DOHH2 (cell line): ENCODE results near the gene C4orf46.
"Not testable (repeated sequence)": the region's sequence is repeated elsewhere in the genome, so short reads cannot be mapped to it uniquely, and the experiment has no call there.

Source experiments
- H3F3A ChIP-seq: fragments of 200-600 bp; sonication (generic), shearing (Covaris generic); 2 replicates; pipeline ENCODE4 v1.6.0; 2016; ENCODE audit warnings: antibody characterized with exemption, mild to moderate bottlenecking; ENCODE audit not compliant: control insufficient read depth, insufficient read depth
- H3K27ac ChIP-seq: fragments of 200-600 bp; sonication (generic); 2 replicates; pipeline ENCODE4 v1.5.1; 2014; ENCODE audit warnings: low read depth, mild to moderate bottlenecking, low read length, moderate library complexity
- H3K27me3 ChIP-seq: fragments of 200-600 bp; sonication (generic); 2 replicates; pipeline ENCODE4 v1.6.1; 2014; ENCODE audit warnings: mild to moderate bottlenecking, low read length, mixed read lengths; ENCODE audit not compliant: control insufficient read depth
- H3K36me3 ChIP-seq: fragments of 200-600 bp; sonication (generic); 2 replicates; pipeline ENCODE4 v1.6.1; 2014; ENCODE audit warnings: mild to moderate bottlenecking, low read length, moderate library complexity, mixed read lengths; ENCODE audit not compliant: control insufficient read depth
- H3K4me1 ChIP-seq: fragments of 200-600 bp; sonication (generic); 2 replicates; pipeline ENCODE4 v1.6.1; 2014; ENCODE audit warnings: mild to moderate bottlenecking, low read length, mixed read lengths; ENCODE audit not compliant: control insufficient read depth
- H3K4me2 ChIP-seq: fragments of 200-600 bp; sonication (generic); 2 replicates; pipeline ENCODE4 v1.6.0; 2014; ENCODE audit warnings: mild to moderate bottlenecking, low read length, moderate library complexity
- H3K4me3 ChIP-seq: fragments of 200-600 bp; sonication (generic); 2 replicates; pipeline ENCODE4 v1.5.1; 2014; ENCODE audit warnings: mild to moderate bottlenecking, low read length, mixed read lengths
- H3K79me2 ChIP-seq: fragments of 200-600 bp; sonication (generic); 2 replicates; pipeline ENCODE4 v1.6.1; 2014; ENCODE audit warnings: mild to moderate bottlenecking, low read length, mixed read lengths; ENCODE audit not compliant: control insufficient read depth
- H3K9me2 ChIP-seq: fragments of 200-600 bp; sonication (generic); replicated peaks from 2 replicates; pipeline ENCODE4 v1.6.1; 2014; ENCODE audit warnings: mild to moderate bottlenecking, low read length, mixed read lengths; ENCODE audit not compliant: control insufficient read depth
- H3K9me3 ChIP-seq: fragments of 200-600 bp; sonication (generic); 2 replicates; pipeline ENCODE4 v1.6.1; 2014; ENCODE audit warnings: antibody characterized with exemption, low read length, mixed read lengths; ENCODE audit not compliant: control insufficient read depth, insufficient read depth
- H4K20me1 ChIP-seq: fragments of 200-600 bp; sonication (generic); 2 replicates; pipeline ENCODE4 v1.6.0; 2014; ENCODE audit warnings: low read depth, mild to moderate bottlenecking, antibody characterized with exemption, low read length, moderate library complexity; ENCODE audit not compliant: control insufficient read depth, insufficient read depth
- CTCF ChIP-seq: fragments of 200-600 bp; sonication (generic); IDR thresholded peaks from one replicate; pipeline ENCODE4 v1.5.1; 2014; ENCODE audit warnings: antibody characterized with exemption, mild to moderate bottlenecking, low read depth, low read length; ENCODE audit not compliant: poor library complexity, severe bottlenecking
- EZH2phosphoT487 ChIP-seq: fragments of 200-600 bp; sonication (generic); IDR thresholded peaks from 2 replicates; pipeline ENCODE4 v1.6.1; 2017; ENCODE audit warnings: borderline replicate concordance, mild to moderate bottlenecking, antibody characterized with exemption, low read length, moderate library complexity, mixed read lengths

The C4orf46 gene

GRCh38 chr4:158664806-158665205 lies 6.9 kb downstream of the C4orf46 start:
- no peaks in the 10 kb centered on the region; the same call in none of the 2 replicates for H3F3A ChIP-seq
- H3K9me2 ChIP-seq: no peaks in the 10 kb centered on the region
- H3K36me3 ChIP-seq: peaks cover 20% of the 10 kb centered on the region
- no peaks in the 10 kb centered on the region for H4K20me1 ChIP-seq
- H3K4me1 ChIP-seq: 0 out of 2 replicates have a peak, but pooled peaks cover 4% of the 10 kb centered on the region
- peaks cover 17% of the 10 kb centered on the region for H3K79me2 ChIP-seq
- H3K4me2 ChIP-seq: no peak overlapping the region
- TF ChIP-seq CTCF (no peak), EZH2phosphoT487 (no peak)
- H3K27ac ChIP-seq: no peak overlapping the region
- H3K4me3 ChIP-seq: no peak overlapping the region
- no peaks in the 10 kb centered on the region for H3K27me3 ChIP-seq
- no peaks in the 10 kb centered on the region for H3K9me3 ChIP-seq

GRCh38 chr4:158663707-158664625 lies 7.7 kb downstream of the C4orf46 start:
- not testable (repeated sequence) for H3K9me3 ChIP-seq, H3K27ac ChIP-seq, H3K4me2 ChIP-seq, H3K27me3 ChIP-seq, H3K9me2 ChIP-seq, H3F3A ChIP-seq, H3K4me1 ChIP-seq, H3K79me2 ChIP-seq, H4K20me1 ChIP-seq, H3K4me3 ChIP-seq
- peaks cover 15% of the 10 kb centered on the region for H3K36me3 ChIP-seq

- not testable (repeated sequence) for H3K79me2 ChIP-seq, H3K4me3 ChIP-seq, H4K20me1 ChIP-seq, H3K4me2 ChIP-seq, H3K9me2 ChIP-seq, H3F3A ChIP-seq, H3K27me3 ChIP-seq, H3K4me1 ChIP-seq, H3K9me3 ChIP-seq, H3K27ac ChIP-seq, H3K36me3 ChIP-seq
These were observed 8.4 kb downstream of the C4orf46 start for GRCh38 chr4:158663255-158663654.

DNA sequence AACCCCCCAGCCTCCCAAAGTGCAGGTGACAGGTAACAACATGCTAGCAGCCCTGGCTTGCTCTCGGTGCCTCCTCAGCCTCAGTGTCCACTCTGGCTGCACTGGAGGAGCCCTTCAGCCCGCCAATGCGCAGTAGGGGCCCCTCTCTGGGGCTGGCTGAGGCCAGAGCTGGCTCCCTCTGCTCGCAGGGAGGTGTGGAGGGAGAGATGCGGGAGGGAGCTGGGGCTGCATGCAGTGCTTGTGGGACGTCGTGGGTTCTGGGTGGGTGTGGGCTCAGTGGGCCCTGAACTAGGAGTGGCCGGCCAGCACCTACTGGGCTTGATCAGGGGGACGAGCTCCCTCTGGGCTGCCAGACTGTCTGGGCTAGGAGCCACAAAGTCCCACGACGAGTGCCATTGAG lies 14.4 kb downstream of the C4orf46 start:
- H3K27ac ChIP-seq: no peak overlapping the region
- no peak for TF ChIP-seq EZH2phosphoT487
- TF ChIP-seq CTCF: no peak

More for the DNA sequence above, 14.4 kb downstream of the C4orf46 start:
- Histone ChIP-seq H3K36me3 (no peaks in the 10 kb centered on the region), H3K4me2 (no peak overlapping the region), H3K4me1 (no peaks in the 10 kb centered on the region), H3K79me2 (no peaks in the 10 kb centered on the region), H3K9me2 (no peaks in the 10 kb centered on the region), H3K27me3 (peaks cover 6% of the 10 kb centered on the region; the same call in 1 of the 2 replicates), H3F3A (no peaks in the 10 kb centered on the region), H4K20me1 (no peaks in the 10 kb centered on the region), H3K4me3 (no peak overlapping the region), H3K9me3 (no peaks in the 10 kb centered on the region)
